ENCODE measurements around the gene EPHB6.

DNA sequence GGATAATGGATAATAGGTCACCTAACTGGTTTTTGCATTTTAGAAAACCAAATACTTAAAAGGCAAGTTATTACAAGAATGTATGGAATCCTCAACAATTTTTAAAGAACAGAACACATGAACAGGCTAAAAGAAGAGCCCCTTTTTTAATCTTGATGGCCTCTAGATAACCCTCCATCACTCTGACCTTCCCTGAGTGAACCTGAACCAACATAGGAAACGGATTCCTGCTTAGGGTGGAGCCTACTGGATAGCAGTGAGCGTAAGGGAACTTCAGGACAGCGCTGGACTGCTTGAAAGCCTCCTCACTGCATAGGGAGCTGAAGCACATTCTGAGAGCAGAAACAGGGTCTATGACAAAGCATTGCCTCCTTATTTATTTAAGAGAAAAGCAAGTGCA lies 58.2 kb downstream of the EPHB6 start:
- TF ChIP-seq, protein P1, sequence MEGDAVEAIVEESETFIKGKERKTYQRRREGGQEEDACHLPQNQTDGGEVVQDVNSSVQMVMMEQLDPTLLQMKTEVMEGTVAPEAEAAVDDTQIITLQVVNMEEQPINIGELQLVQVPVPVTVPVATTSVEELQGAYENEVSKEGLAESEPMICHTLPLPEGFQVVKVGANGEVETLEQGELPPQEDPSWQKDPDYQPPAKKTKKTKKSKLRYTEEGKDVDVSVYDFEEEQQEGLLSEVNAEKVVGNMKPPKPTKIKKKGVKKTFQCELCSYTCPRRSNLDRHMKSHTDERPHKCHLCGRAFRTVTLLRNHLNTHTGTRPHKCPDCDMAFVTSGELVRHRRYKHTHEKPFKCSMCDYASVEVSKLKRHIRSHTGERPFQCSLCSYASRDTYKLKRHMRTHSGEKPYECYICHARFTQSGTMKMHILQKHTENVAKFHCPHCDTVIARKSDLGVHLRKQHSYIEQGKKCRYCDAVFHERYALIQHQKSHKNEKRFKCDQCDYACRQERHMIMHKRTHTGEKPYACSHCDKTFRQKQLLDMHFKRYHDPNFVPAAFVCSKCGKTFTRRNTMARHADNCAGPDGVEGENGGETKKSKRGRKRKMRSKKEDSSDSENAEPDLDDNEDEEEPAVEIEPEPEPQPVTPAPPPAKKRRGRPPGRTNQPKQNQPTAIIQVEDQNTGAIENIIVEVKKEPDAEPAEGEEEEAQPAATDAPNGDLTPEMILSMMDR (IDR thresholded peaks at IDR 0.05; ENCODE audit: low read length), result no peak
- TF ChIP-seq EZH2 (IDR thresholded peaks at IDR 0.05; ENCODE audit: borderline replicate concordance, low read length), result no peak

Data from OCI-LY1 (cell line).